Measurements from ENCODE around the gene NFE2. TPM values are rescaled to one million over a fixed set of nuclear protein-coding genes. Genes with fewer than 3 reads are reported as not detected.
"Not testable (repeated sequence)": the region's sequence is repeated elsewhere in the genome, so short reads cannot be mapped to it uniquely, and the experiment has no call there.

Gene NFE2
- total and polyA plus RNA-seq, 7 experiments from 2014 or later: 0.61 to 23.3 (median 2.0) TPM; not detected in 4

DNA sequence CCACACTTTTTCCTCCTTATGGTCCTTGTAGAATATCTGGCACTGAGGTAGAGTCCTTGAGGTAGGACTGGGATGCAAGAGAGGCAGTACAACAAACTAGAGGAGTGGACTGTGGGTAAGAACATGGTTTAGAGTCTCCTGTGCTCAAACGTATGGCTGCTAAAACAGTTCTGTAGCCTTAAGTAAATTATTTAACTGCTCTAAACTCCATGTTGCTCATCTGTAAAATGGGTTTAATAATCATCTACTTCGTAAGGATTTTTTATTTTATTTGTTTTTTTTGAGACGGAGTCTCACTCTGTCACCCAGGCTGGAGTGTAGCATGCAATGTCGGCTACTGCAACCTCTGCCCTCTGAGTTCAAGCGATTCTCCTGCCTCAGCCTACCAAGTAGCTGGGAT lies 20.5 kb upstream of the NFE2 start:
- intact Hi-C loops (cut with micrococcal nuclease): no loop called here
- Mint-ChIP-seq H3K27ac (no peak overlapping the region), H3K27me3 (peaks cover 0 to 3% (median 0%) of the 10 kb centered on the region in 5 donors), H3K4me3 (no peak overlapping the region), H3K4me1 (peaks cover 0 to 19% (median 17%) of the 10 kb centered on the region in 7 donors), H3K36me3 (peaks cover 0 to 3% (median 0%) of the 10 kb centered on the region in 5 donors), H3K9me3 (peaks cover 0 to 2% (median 0%) of the 10 kb centered on the region in 11 donors)
- no peaks in the 10 kb centered on the region for H3K36me3 ChIP-seq (ENCODE audit: control insufficient read depth in 2 of 3, insufficient read depth in 3 of 3, low read length in 3 of 3)
- H3K27me3 ChIP-seq (ENCODE audit: control insufficient read depth in 2 of 2, insufficient read depth in 2 of 2, low read length in 2 of 2): no peaks in the 10 kb centered on the region
- H3K4me1 ChIP-seq (ENCODE audit: control insufficient read depth in 2 of 2, insufficient read depth in 2 of 2, low read length in 2 of 2): peaks cover 4 to 8% of the 10 kb centered on the region in 2 donors
- H3K9me3 ChIP-seq (ENCODE audit: control insufficient read depth in 2 of 3, low read length in 3 of 3): no peaks in the 10 kb centered on the region
- DNase-seq (no peak), ATAC-seq (no peak)
- H3K27ac ChIP-seq (ENCODE audit: low read depth, low read length): no peak overlapping the region
- no peak overlapping the region for H3K4me3 ChIP-seq (ENCODE audit: low read length)
- ChIA-PET POLR2A (no interaction called here), CTCF (interaction anchor here (1.3 kb wide), 1 partner anchor 11 kb away, joined by 4 read pairs; no protein-coding TSS in a partner anchor)

DNA sequence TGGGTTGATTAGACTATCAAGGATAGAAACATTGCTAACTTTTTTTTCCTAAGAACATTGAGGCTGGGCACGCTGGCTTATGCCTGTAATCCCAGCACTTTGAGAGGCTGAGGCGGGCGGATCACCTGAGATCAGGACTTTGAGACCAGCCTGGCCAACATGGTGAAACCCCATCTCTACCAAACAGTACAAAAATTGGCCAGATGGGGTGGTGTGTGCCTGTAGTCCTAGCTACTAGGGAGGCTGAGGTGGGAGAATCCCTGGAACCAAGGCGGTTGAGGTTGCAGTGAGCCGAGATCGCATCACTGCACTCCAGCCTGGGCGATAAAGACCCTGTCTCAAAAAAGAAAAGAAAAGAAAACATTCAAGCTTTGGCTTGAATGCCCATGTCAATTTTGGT lies 11.5 kb upstream of the NFE2 start:
- H3K27ac ChIP-seq (ENCODE audit: low read depth, low read length); H3K36me3 Mint-ChIP-seq; H3K36me3 ChIP-seq (ENCODE audit: control insufficient read depth in 2 of 3, insufficient read depth in 3 of 3, low read length in 3 of 3); H3K4me1 ChIP-seq (ENCODE audit: control insufficient read depth in 2 of 2, insufficient read depth in 2 of 2, low read length in 2 of 2); POLR2A ChIA-PET; H3K27ac Mint-ChIP-seq; intact Hi-C loops (cut with micrococcal nuclease); H3K4me3 ChIP-seq (ENCODE audit: low read length); H3K4me1 Mint-ChIP-seq; H3K27me3 ChIP-seq (ENCODE audit: control insufficient read depth in 2 of 2, insufficient read depth in 2 of 2, low read length in 2 of 2); H3K9me3 ChIP-seq (ENCODE audit: control insufficient read depth in 2 of 3, low read length in 3 of 3); H3K9me3 Mint-ChIP-seq; DNase-seq; H3K4me3 Mint-ChIP-seq; ATAC-seq: not testable (repeated sequence)
- CTCF ChIA-PET: interaction anchor here (0.7 to 1.1 kb wide), 2 partner anchors 11 to 12 kb away, joined by 3 to 5 read pairs; partner anchors contain the start of gene COPZ1
- H3K27me3 Mint-ChIP-seq: peaks cover 0 to 20% (median 4%) of the 10 kb centered on the region in 5 donors

DNA sequence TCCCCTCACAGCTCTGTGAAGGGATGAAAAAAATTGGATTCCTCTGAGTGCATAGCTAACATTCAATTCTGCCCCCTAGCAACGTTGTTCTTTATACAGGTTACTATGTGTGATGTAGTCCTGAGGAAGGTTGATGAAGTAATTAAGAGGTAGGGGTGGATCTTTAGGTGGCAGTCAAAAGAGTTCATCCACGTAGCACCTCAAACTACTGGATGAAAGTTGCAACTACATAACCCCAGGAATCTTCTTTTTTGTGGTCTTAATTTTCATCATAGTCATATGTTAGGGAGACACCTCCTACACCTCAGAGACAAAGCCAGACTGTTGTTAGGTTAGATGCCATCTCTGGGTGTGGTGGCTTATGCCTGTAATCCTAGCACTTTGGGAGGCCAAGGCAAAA lies 10.2 kb upstream of the NFE2 start:
- Mint-ChIP-seq H3K4me1 (peaks cover 0 to 9% (median 7%) of the 10 kb centered on the region in 7 donors), H3K36me3 (no peaks in the 10 kb centered on the region), H3K9me3 (peaks cover 0 to 2% (median 0%) of the 10 kb centered on the region in 11 donors), H3K27me3 (peaks cover 0 to 24% (median 4%) of the 10 kb centered on the region in 5 donors), H3K4me3 (no peak overlapping the region), H3K27ac (no peak overlapping the region)
- ATAC-seq: no peak
- no peak for DNase-seq
- Histone ChIP-seq H3K9me3 (ENCODE audit: control insufficient read depth in 2 of 3, low read length in 3 of 3) (no peaks in the 10 kb centered on the region), H3K27ac (ENCODE audit: low read depth, low read length) (no peak overlapping the region), H3K27me3 (ENCODE audit: control insufficient read depth in 2 of 2, insufficient read depth in 2 of 2, low read length in 2 of 2) (no peaks in the 10 kb centered on the region), H3K4me3 (ENCODE audit: low read length) (no peak overlapping the region), H3K4me1 (ENCODE audit: control insufficient read depth in 2 of 2, insufficient read depth in 2 of 2, low read length in 2 of 2) (no peaks in the 10 kb centered on the region), H3K36me3 (ENCODE audit: control insufficient read depth in 2 of 3, insufficient read depth in 3 of 3, low read length in 3 of 3) (no peaks in the 10 kb centered on the region)
- ChIA-PET CTCF (no interaction called here), POLR2A (interaction anchor here (0.6 kb wide), 1 partner anchor 71 kb away, joined by 4 read pairs; no protein-coding TSS in a partner anchor)
- intact Hi-C loops (cut with micrococcal nuclease): no loop called here

DNA sequence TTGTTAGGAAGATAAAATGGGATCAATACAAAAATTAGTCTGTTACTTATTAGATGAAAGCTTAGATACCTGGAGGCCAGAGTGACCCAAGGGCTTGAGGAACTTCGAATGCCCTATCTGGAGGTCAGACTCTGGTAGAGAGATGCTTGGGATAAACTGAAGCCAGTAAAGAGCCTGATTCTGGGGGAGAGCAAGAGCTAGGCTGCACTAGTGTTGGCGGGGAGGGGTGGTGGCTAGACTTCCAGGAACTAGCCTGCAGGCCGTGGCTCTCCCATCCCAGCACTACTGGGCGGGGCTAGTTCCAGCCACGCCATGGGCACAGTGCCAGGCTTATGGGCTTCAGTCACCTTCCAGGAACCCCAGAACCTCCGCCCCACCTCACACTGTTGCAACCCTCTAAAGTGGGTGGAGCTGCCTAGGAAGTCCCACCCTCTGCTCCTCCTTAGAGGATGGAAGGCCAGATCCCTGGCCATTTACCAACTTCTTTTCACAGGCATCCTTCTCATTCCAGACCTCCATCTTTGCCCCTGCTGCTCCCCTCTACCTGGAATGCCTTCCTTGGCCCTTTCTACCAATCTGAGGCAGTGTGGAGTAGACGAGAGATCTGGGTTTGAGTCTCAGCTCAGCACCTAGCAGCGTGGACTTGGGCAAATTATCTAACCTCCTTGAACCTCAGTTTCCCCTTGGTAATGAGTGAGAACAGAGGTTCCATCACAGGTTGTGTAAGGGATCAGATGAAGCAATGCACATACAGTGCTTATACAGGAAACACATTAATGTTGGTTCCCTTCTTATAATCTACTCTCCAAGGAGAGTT lies 6.3 kb upstream of the NFE2 start:
- Mint-ChIP-seq H3K9me3 (peaks cover 0 to 2% (median 0%) of the 10 kb centered on the region in 11 donors), H3K4me1 (peaks cover 0 to 22% (median 8%) of the 10 kb centered on the region in 7 donors), H3K36me3 (no peaks in the 10 kb centered on the region), H3K4me3 (peak overlapping the region in 1 of 10 donors; percentile 22), H3K27me3 (peaks cover 12 to 46% (median 24%) of the 10 kb centered on the region in 5 donors), H3K27ac (peak overlapping the region in 1 of 9 donors; percentile 55)
- Histone ChIP-seq H3K27me3 (ENCODE audit: control insufficient read depth in 2 of 2, insufficient read depth in 2 of 2, low read length in 2 of 2) (peaks cover 0 to 4% of the 10 kb centered on the region in 2 donors), H3K4me3 (ENCODE audit: low read length) (no peak overlapping the region), H3K4me1 (ENCODE audit: control insufficient read depth in 2 of 2, insufficient read depth in 2 of 2, low read length in 2 of 2) (peaks cover 0 to 5% of the 10 kb centered on the region in 2 donors), H3K36me3 (ENCODE audit: control insufficient read depth in 2 of 3, insufficient read depth in 3 of 3, low read length in 3 of 3) (no peaks in the 10 kb centered on the region), H3K9me3 (ENCODE audit: control insufficient read depth in 2 of 3, low read length in 3 of 3) (no peaks in the 10 kb centered on the region), H3K27ac (ENCODE audit: low read depth, low read length) (no peak overlapping the region)
- intact Hi-C loops (cut with micrococcal nuclease): no loop called here
- DNase-seq: no peak
- CTCF ChIA-PET: interaction anchor here (0.6 to 0.8 kb wide), 2 partner anchors 71 to 131 kb away, joined by 4 read pairs; no protein-coding TSS in a partner anchor
- peak; percentile 69 for ATAC-seq
- POLR2A ChIA-PET: interaction anchor here (1.0 kb wide), 1 partner anchor 20 kb away, joined by 5 read pairs; no protein-coding TSS in a partner anchor

DNA sequence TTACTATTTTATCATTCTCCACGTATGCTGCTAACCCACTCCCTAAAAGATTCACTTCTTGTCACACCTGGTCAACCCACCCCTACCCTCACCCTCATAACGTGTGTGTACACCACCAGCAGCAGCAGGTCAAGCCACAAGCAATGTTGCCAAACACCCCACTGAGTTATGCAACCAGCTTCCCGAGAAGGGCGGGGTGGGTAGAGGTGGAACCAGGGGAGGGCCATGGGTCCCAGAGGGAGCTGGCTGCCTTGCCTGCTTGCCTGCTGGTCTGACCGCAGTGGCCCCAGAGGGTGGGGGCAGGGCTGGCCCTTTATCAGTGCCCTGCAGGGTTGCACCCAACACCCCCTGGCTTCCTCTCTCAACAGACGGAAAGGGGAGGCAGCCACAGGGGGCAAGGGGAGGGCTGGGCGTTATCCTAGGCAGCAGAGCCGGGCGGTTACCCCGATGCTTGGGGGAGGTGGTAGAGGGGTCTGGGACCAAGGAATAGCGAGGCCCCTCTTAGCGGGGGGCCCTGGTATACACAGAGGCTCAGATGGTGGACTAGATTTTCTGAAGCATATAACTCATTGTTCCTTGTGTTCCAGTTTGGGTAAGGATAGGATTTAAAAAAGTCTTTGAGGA lies 3.5 kb upstream of the NFE2 start:
- peak; percentile 74 for ATAC-seq
- peak overlapping the region in 1 of 10 donors; percentile 11 for H3K4me3 Mint-ChIP-seq

DNA sequence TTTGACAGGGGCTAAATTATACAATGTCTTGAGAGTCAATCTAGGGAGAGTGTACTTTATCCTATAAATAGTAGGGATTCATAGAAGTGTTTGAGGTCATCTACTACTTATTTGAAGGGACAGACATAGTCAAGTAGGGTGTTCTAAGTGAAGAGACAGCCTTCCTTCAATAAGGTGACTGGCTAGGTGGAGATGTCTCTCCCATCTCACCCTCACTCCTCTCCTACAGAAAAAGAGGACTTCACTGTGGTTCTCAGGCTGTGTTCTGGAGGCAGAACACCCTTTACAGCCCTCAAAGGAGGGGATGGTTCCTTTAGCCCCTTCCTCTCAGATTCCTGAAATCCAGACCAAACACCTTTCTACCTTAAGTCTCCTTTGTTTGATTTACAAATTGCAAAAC lies 2.8 kb upstream of the NFE2 start:
- Histone ChIP-seq H3K4me1 (ENCODE audit: control insufficient read depth in 2 of 2, insufficient read depth in 2 of 2, low read length in 2 of 2) (peaks cover 0 to 8% of the 10 kb centered on the region in 2 donors), H3K36me3 (ENCODE audit: control insufficient read depth in 2 of 3, insufficient read depth in 3 of 3, low read length in 3 of 3) (no peaks in the 10 kb centered on the region), H3K9me3 (ENCODE audit: control insufficient read depth in 2 of 3, low read length in 3 of 3) (no peaks in the 10 kb centered on the region), H3K4me3 (ENCODE audit: low read length) (no peak overlapping the region), H3K27ac (ENCODE audit: low read depth, low read length) (no peak overlapping the region), H3K27me3 (ENCODE audit: control insufficient read depth in 2 of 2, insufficient read depth in 2 of 2, low read length in 2 of 2) (peaks cover 9 to 19% of the 10 kb centered on the region in 2 donors)
- DNase-seq (no peak), ATAC-seq (no peak)
- peaks cover 38 to 68% (median 46%) of the 10 kb centered on the region in 5 donors for H3K27me3 Mint-ChIP-seq
- H3K4me3 Mint-ChIP-seq: no peak overlapping the region
- peaks cover 0 to 41% (median 16%) of the 10 kb centered on the region in 7 donors for H3K4me1 Mint-ChIP-seq
- ChIA-PET POLR2A (no interaction called here), CTCF (interaction anchor here (1.4 kb wide), 1 partner anchor 9 kb away, joined by 3 read pairs; no protein-coding TSS in a partner anchor)
- intact Hi-C loops (cut with micrococcal nuclease): no loop called here
- no peak overlapping the region for H3K27ac Mint-ChIP-seq
- no peaks in the 10 kb centered on the region for H3K9me3 Mint-ChIP-seq
- no peaks in the 10 kb centered on the region for H3K36me3 Mint-ChIP-seq

More for the DNA sequence above, 3.5 kb upstream of the NFE2 start:
- peaks cover 0 to 8% of the 10 kb centered on the region in 2 donors for H3K4me1 ChIP-seq (ENCODE audit: control insufficient read depth in 2 of 2, insufficient read depth in 2 of 2, low read length in 2 of 2)
- H3K27me3 ChIP-seq (ENCODE audit: control insufficient read depth in 2 of 2, insufficient read depth in 2 of 2, low read length in 2 of 2): peaks cover 9 to 19% of the 10 kb centered on the region in 2 donors
- peak in 1 of 9 donors; percentile 20 for DNase-seq
- ChIA-PET CTCF (interaction anchor here (1.4 kb wide), 1 partner anchor 10 kb away, joined by 3 read pairs; no protein-coding TSS in a partner anchor), POLR2A (no interaction called here)
- Mint-ChIP-seq H3K9me3 (no peaks in the 10 kb centered on the region), H3K36me3 (no peaks in the 10 kb centered on the region), H3K27me3 (peaks cover 34 to 62% (median 42%) of the 10 kb centered on the region in 5 donors), H3K4me1 (peaks cover 0 to 37% (median 16%) of the 10 kb centered on the region in 7 donors), H3K27ac (no peak overlapping the region)
- intact Hi-C loops (cut with micrococcal nuclease): no loop called here
- H3K9me3 ChIP-seq (ENCODE audit: control insufficient read depth in 2 of 3, low read length in 3 of 3): no peaks in the 10 kb centered on the region
- no peak overlapping the region for H3K27ac ChIP-seq (ENCODE audit: low read depth, low read length)
- H3K4me3 ChIP-seq (ENCODE audit: low read length): no peak overlapping the region
- H3K36me3 ChIP-seq (ENCODE audit: control insufficient read depth in 2 of 3, insufficient read depth in 3 of 3, low read length in 3 of 3): no peaks in the 10 kb centered on the region

Data from naive thymus-derived CD4-positive, alpha-beta T cell (primary cell).